Thyroid gland (tissue), 4 donors: ENCODE data around the gene RNF128.

ENCODE experiments used
- POLR2A ChIP-seq, 2 donors: fragments of 450-650 bp; IDR thresholded peaks; one replicate each; pipeline ENCODE4 v1.6.1; 2017; ENCODE audit warnings: antibody characterized with exemption in 2 of 2, mild to moderate bottlenecking in 2 of 2, moderate library complexity in 1 of 2
- TF ChIP-seq, protein P1 (sequence below), 6 experiments: fragments of 200-600 bp in 3 of 6; fragments of 450-650 bp in 3 of 6; sonication (generic) in 3 of 6; IDR thresholded peaks; one replicate each; pipeline ENCODE4 v1.5.1; 2016 to 2019; ENCODE audit warnings: antibody characterized with exemption in 6 of 6, mild to moderate bottlenecking in 2 of 6, inconsistent platforms in 1 of 6, moderate library complexity in 1 of 6

DNA sequence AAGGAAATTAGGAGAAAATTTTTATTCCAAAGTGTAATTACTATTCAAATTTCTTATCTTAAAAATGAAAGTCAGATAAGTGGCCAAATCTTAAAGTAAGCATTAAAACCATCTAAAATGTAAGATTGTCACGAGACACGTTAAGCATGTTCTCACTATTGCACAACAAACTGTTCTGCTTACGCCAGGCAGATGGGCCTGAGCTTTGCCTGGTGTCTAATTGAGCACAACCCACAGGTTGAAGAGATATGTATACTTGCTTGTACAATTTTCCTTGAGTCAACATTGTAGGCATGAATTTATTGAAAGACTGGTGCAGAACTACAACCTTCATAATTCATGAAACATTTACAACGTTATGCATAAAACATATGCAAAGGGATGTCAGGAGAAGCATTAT is 3.9 kb downstream of the RNF128 start:
- TF ChIP-seq, protein P1, sequence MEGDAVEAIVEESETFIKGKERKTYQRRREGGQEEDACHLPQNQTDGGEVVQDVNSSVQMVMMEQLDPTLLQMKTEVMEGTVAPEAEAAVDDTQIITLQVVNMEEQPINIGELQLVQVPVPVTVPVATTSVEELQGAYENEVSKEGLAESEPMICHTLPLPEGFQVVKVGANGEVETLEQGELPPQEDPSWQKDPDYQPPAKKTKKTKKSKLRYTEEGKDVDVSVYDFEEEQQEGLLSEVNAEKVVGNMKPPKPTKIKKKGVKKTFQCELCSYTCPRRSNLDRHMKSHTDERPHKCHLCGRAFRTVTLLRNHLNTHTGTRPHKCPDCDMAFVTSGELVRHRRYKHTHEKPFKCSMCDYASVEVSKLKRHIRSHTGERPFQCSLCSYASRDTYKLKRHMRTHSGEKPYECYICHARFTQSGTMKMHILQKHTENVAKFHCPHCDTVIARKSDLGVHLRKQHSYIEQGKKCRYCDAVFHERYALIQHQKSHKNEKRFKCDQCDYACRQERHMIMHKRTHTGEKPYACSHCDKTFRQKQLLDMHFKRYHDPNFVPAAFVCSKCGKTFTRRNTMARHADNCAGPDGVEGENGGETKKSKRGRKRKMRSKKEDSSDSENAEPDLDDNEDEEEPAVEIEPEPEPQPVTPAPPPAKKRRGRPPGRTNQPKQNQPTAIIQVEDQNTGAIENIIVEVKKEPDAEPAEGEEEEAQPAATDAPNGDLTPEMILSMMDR (IDR thresholded peaks at IDR 0.05): no peak
- TF ChIP-seq POLR2A (IDR thresholded peaks at IDR 0.05): no peak
